Activated B cell treated with CpG ODN at 0.5 μM for 24 hours (primary cell): ENCODE results near the gene CCDC33. TPM values are rescaled to one million over a fixed set of nuclear protein-coding genes. Genes with fewer than 3 reads are reported as not detected.

Experiments used
- ATAC-seq: fragments of 200-7000 bp; cut with Tn5 transposase; one replicate; pipeline ENCODE4 v1.10.0; 2021; ENCODE audit warnings: low read depth, mild to moderate bottlenecking, moderate library complexity
- CTCF ChIA-PET: fragments of 350-600 bp; sonication (Branson Sonifier 250); formaldehyde crosslinking; loops from one replicate; lab custom pipeline; 2021; ENCODE audit warnings: antibody characterized with exemption; lab: Charles Lee
- POLR2A ChIA-PET: fragments of 350-600 bp; sonication (Branson Sonifier 250); formaldehyde crosslinking; loops from one replicate; lab custom pipeline; 2021; ENCODE audit warnings: antibody characterized with exemption; lab: Charles Lee
- DNase-seq: peaks from one replicate; pipeline ENCODE4 v3.0.0; 2022
- H3K27ac Mint-ChIP-seq: one replicate; pipeline ENCODE4 v1.8.0; 2020; ENCODE audit warnings: mixed read lengths
- H3K27me3 Mint-ChIP-seq: one replicate; pipeline ENCODE4 v1.8.0; 2021; ENCODE audit warnings: mixed read lengths
- H3K36me3 Mint-ChIP-seq: one replicate; pipeline ENCODE4 v1.8.0; 2021; ENCODE audit warnings: low read depth, mixed read lengths
- H3K4me1 Mint-ChIP-seq: one replicate; pipeline ENCODE4 v1.8.0; 2021; ENCODE audit warnings: mixed read lengths
- H3K4me3 Mint-ChIP-seq: one replicate; pipeline ENCODE4 v1.8.0; 2020; ENCODE audit warnings: mild to moderate bottlenecking, mixed read lengths
- H3K9me3 Mint-ChIP-seq: one replicate; pipeline ENCODE4 v1.8.0; 2020; ENCODE audit warnings: mixed read lengths
- intact Hi-C: fragments of 100-400 bp; cut with micrococcal nuclease; formaldehyde crosslinking; loops from one replicate; pipeline ENCODE4 v1.15.1; 2024
- total RNA-seq: library from RNA; stranded (reverse); gene quantifications from 2 replicates; pipeline ENCODE4 v1.2.3, GENCODE V29; 2022
- TF ChIP-seq, protein P1 (sequence below): fragments of 200-600 bp; IDR thresholded peaks from one replicate; pipeline ENCODE4 v1.8.0; 2022; ENCODE audit warnings: antibody characterized with exemption, mild to moderate bottlenecking

The CCDC33 gene
- total RNA-seq, 1 donor from 2014 or later, result not detected

DNA sequence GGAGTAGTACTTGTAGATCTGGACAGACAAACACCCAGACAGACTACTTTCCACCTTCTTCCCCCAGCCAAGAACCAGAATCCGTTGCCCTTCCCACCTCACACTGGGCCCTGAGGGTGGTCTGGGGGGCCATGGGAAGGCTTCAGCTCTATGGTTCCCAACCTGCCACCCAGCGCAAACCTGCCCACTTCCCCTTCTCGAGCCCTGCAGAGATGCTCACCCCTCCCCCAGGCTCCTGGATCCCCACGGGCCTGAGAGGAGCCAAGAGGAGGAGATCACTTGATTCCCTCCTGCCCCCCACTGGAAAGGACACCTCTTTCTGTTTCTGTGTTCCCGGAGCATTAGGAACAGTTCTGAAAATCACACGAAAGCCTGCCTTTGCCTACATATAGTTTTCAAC lies 42.2 kb upstream of the CCDC33 start:
- Mint-ChIP-seq H3K4me1 (no peaks in the 10 kb centered on the region), H3K27me3 (peaks cover 4% of the 10 kb centered on the region), H3K27ac (no peak overlapping the region), H3K9me3 (no peaks in the 10 kb centered on the region), H3K36me3 (no peaks in the 10 kb centered on the region), H3K4me3 (no peak overlapping the region)
- no peak for ATAC-seq
- intact Hi-C loops, result no loop called here
- POLR2A ChIA-PET, result no interaction called here
- DNase-seq, result no peak
- TF ChIP-seq, protein P1, sequence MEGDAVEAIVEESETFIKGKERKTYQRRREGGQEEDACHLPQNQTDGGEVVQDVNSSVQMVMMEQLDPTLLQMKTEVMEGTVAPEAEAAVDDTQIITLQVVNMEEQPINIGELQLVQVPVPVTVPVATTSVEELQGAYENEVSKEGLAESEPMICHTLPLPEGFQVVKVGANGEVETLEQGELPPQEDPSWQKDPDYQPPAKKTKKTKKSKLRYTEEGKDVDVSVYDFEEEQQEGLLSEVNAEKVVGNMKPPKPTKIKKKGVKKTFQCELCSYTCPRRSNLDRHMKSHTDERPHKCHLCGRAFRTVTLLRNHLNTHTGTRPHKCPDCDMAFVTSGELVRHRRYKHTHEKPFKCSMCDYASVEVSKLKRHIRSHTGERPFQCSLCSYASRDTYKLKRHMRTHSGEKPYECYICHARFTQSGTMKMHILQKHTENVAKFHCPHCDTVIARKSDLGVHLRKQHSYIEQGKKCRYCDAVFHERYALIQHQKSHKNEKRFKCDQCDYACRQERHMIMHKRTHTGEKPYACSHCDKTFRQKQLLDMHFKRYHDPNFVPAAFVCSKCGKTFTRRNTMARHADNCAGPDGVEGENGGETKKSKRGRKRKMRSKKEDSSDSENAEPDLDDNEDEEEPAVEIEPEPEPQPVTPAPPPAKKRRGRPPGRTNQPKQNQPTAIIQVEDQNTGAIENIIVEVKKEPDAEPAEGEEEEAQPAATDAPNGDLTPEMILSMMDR, result no peak
- CTCF ChIA-PET, result no interaction called here

DNA sequence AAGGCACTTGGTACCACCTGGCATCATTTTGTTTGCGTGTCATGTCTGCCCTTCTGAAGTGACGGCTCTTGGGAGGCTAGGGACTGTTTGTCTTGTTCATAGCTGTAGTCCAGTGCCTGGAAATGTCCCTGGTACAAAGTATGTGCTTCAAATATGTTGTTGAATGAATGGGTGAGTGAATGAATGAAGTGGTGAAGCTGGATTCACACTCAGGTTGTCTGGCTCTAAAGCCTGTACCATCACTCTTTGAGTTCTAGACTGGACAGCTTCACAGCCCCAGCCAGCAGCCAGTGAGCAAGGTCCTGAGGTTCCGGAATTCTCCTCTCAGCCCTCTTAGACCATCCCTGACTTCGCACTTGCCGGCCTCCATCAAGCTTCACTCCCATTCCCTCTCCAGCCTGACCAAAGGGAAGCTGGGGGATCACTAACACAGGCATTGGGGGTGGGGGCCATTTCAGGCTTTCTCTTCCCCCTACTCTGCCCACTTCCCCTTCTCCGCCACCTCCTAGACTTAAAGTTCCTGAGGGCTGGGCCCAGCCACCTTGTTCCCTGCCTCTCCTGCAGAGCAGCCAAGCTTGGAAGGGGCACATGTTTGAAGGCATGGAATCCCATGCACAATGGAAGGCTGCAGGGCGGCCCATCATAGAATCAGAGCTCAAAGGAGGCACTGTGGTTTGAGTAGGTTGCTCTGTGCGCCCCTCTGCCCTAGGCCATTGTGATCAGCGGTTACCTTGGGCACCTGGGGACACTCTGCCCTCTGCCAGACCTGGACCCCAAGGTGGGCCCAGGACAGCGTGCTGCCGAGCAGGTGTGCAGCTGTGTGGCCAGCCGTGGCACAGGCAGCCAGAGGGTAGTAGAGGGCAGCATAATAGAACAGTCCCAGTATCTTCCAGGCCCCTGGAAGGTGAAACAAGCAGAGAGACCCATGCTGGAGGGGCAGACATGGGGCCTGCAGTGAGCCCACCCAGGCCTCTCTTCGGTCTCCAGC lies 41.3 kb upstream of the CCDC33 start:
- no peak for DNase-seq
- Mint-ChIP-seq H3K27me3 (peaks cover 4% of the 10 kb centered on the region), H3K9me3 (no peaks in the 10 kb centered on the region), H3K36me3 (no peaks in the 10 kb centered on the region), H3K4me3 (no peak overlapping the region), H3K4me1 (no peaks in the 10 kb centered on the region), H3K27ac (no peak overlapping the region)
- TF ChIP-seq, protein P1, result no peak
- ChIA-PET CTCF (no interaction called here), POLR2A (no interaction called here)
- ATAC-seq, result no peak
- intact Hi-C loops, result no loop called here

DNA sequence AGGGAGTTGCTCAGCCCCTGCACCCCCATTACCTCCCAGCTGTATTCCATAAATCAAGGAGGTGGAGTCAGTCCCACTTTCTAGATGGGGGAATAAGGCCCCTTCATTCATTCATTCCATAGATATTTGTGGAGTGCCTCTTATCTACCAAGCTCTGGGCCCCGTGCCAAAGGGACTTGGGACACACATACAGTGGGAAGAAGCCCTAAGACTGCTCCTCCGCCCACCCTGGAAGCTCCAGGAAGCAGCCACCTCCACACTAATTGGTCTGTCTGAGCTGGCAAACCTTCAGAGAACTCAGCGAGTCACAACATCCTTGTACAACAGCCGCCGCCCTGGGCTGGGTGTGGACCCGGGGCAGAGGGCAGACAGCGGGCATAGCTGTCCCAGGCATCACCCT lies 40.0 kb upstream of the CCDC33 start:
- TF ChIP-seq, protein P1, result no peak
- Mint-ChIP-seq H3K27me3 (peaks cover 4% of the 10 kb centered on the region), H3K9me3 (no peaks in the 10 kb centered on the region), H3K27ac (no peak overlapping the region), H3K36me3 (no peaks in the 10 kb centered on the region), H3K4me1 (no peaks in the 10 kb centered on the region), H3K4me3 (no peak overlapping the region)
- DNase-seq (no peak), ATAC-seq (no peak)
- intact Hi-C loops, result no loop called here
- ChIA-PET POLR2A (no interaction called here), CTCF (no interaction called here)

GRCh38 chr15:74197176-74197965 lies 38.8 kb upstream of the CCDC33 start:
- no peaks in the 10 kb centered on the region for H3K36me3 Mint-ChIP-seq
- no peaks in the 10 kb centered on the region for H3K9me3 Mint-ChIP-seq
- DNase-seq (no peak), ATAC-seq (no peak)
- H3K27ac Mint-ChIP-seq, result no peak overlapping the region
- H3K27me3 Mint-ChIP-seq, result peaks cover 6% of the 10 kb centered on the region
- TF ChIP-seq, protein P1, result no peak
- intact Hi-C loops, result no loop called here
- POLR2A ChIA-PET, result no interaction called here
- H3K4me3 Mint-ChIP-seq, result no peak overlapping the region
- CTCF ChIA-PET, result no interaction called here
- H3K4me1 Mint-ChIP-seq, result no peaks in the 10 kb centered on the region

DNA sequence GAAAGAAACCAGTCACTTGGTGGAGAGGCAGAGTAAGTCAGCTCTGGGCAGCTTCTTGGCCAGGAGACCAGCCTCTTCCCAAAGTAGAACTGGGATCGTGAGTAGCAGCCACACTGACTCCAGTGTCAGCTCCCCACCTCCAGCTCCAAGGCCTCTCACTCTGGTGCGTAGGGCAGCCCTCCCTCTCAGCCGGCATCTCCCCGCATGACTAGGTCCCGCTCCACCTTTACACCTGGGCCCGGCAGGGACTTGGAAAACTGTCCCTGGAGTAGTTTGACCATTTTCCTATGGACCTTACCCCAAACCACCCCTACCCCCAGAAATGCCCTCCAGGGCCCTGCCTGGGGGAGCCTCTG lies 36.9 kb upstream of the CCDC33 start:
- ATAC-seq, result no peak
- H3K9me3 Mint-ChIP-seq, result no peaks in the 10 kb centered on the region
- no peaks in the 10 kb centered on the region for H3K4me1 Mint-ChIP-seq
- no peak overlapping the region for H3K27ac Mint-ChIP-seq
- peaks cover 11% of the 10 kb centered on the region for H3K27me3 Mint-ChIP-seq
- H3K36me3 Mint-ChIP-seq, result no peaks in the 10 kb centered on the region
- no peak overlapping the region for H3K4me3 Mint-ChIP-seq
- TF ChIP-seq, protein P1, result no peak
- CTCF ChIA-PET, result no interaction called here
- POLR2A ChIA-PET, result interaction anchor here (0.6 kb wide), 1 partner anchor 17 kb away, joined by 5 read pairs; no protein-coding TSS in a partner anchor
- DNase-seq, result no peak
- intact Hi-C loops, result no loop called here
